HepG2 (cell line): ENCODE measurements around the gene VPS25. TPM values are rescaled to one million over a fixed set of nuclear protein-coding genes. Genes with fewer than 3 reads are reported as not detected.

Source experiments
- ARNTL ChIP-seq: sonication (generic); formaldehyde crosslinking; IDR thresholded peaks from 2 replicates; pipeline ENCODE4 v1.4.0; 2020; ENCODE audit warnings: mild to moderate bottlenecking, missing genetic modification reagents
- ATF7-NPFF ChIP-seq: sonication (generic); formaldehyde crosslinking; IDR thresholded peaks from 2 replicates; pipeline ENCODE4 v1.8.1; 2023; ENCODE audit warnings: mild to moderate bottlenecking, low read depth, missing genetic modification reagents, moderate library complexity
- KDM2A ChIP-seq: sonication (generic); formaldehyde crosslinking; IDR thresholded peaks from 2 replicates; pipeline ENCODE4 v1.4.0; 2020; ENCODE audit warnings: low read depth, missing genetic modification reagents, borderline replicate concordance
- MXI1 ChIP-seq: IDR thresholded peaks from 3 replicates; pipeline ENCODE4 v1.6.1; 2012; ENCODE audit warnings: low read depth, low read length, inconsistent platforms, borderline replicate concordance
- NKX3-1 ChIP-seq: sonication (generic); formaldehyde crosslinking; IDR thresholded peaks from 2 replicates; pipeline ENCODE4 v1.5.0; 2020; ENCODE audit warnings: missing genetic modification reagents
- NONO ChIP-seq, 2 experiments: fragments of 450-650 bp in 1 of 2; sonication (generic) in 1 of 2; formaldehyde crosslinking in 1 of 2; IDR thresholded peaks in 1 of 2; conservative IDR thresholded peaks in 1 of 2; 2 replicates each; pipeline versions ENCODE4 v1.6.1 to v1.8.0; 2017 to 2022; ENCODE audit warnings: mild to moderate bottlenecking in 1 of 2, missing genetic modification reagents in 1 of 2, moderate library complexity in 1 of 2
- NPAS2 ChIP-seq: sonication (generic); formaldehyde crosslinking; IDR thresholded peaks from 2 replicates; pipeline ENCODE4 v1.8.0; 2022; ENCODE audit warnings: mild to moderate bottlenecking, missing genetic modification reagents, borderline replicate concordance
- PAX8 ChIP-seq: sonication (generic); formaldehyde crosslinking; IDR thresholded peaks from 2 replicates; pipeline ENCODE4 v1.8.0; 2022; ENCODE audit warnings: mild to moderate bottlenecking, missing genetic modification reagents, borderline replicate concordance
- RBM22 ChIP-seq: fragments of 200-400 bp; formaldehyde crosslinking; optimal IDR thresholded peaks from 2 replicates; pipeline ENCODE3; 2017; ENCODE audit warnings: mild to moderate bottlenecking, low read length, moderate library complexity
- RORA ChIP-seq: sonication (generic); formaldehyde crosslinking; IDR thresholded peaks from 2 replicates; pipeline ENCODE4 v1.5.0; 2020; ENCODE audit warnings: mild to moderate bottlenecking, missing genetic modification reagents, moderate library complexity
- TGIF2 ChIP-seq: IDR thresholded peaks from 2 replicates; pipeline ENCODE4 v1.6.1; 2016; ENCODE audit warnings: control low read depth, missing compliant biosample characterization
- YY1 ChIP-seq: IDR thresholded peaks from 2 replicates; pipeline ENCODE4 v1.6.1; 2011; ENCODE audit warnings: low read length, low read depth, moderate library complexity, mild to moderate bottlenecking; ENCODE audit not compliant: insufficient read depth, insufficient replicate concordance
- ZFP36L1 ChIP-seq: sonication (generic); formaldehyde crosslinking; IDR thresholded peaks from 2 replicates; pipeline ENCODE4 v1.8.0; 2022; ENCODE audit warnings: mild to moderate bottlenecking, missing genetic modification reagents, moderate library complexity
- ZFP62 ChIP-seq: sonication (generic); formaldehyde crosslinking; IDR thresholded peaks from 2 replicates; pipeline ENCODE4 v1.4.0; 2020; ENCODE audit warnings: missing genetic modification reagents
- ZNF343 ChIP-seq: sonication (generic); formaldehyde crosslinking; IDR thresholded peaks from 2 replicates; pipeline ENCODE4 v1.4.0; 2020; ENCODE audit warnings: mild to moderate bottlenecking, missing genetic modification reagents
- ZNF589 ChIP-seq: sonication (generic); formaldehyde crosslinking; conservative IDR thresholded peaks from 2 replicates; pipeline ENCODE4 v1.8.0; 2022; ENCODE audit warnings: mild to moderate bottlenecking, moderate library complexity, missing genetic modification reagents
- polyA plus RNA-seq, 8 experiments: library from polyadenylated mRNA; depleted of rRNA in 3 of 8; stranded (reverse) in 7 of 8; unstranded in 1 of 8; fragments of >200 nt; fragmentation: Illumina TruSeq in 4 of 8; extraction: Trizol in 4 of 8; gene quantifications; 2 replicates each; pipeline versions ENCODE4 v1.2.1 to v1.2.3, GENCODE V29; 2011 to 2016; ENCODE audit warnings: low read depth in 4 of 8, missing spikeins in 1 of 8, mixed read lengths in 1 of 8; ENCODE audit not compliant: insufficient read depth in 1 of 8
- total RNA-seq, 5 experiments: library from RNA; depleted of rRNA; stranded (reverse); fragments of >200 nt; fragmentation: Illumina TruSeq; extraction: Trizol; gene quantifications; 2 replicates each; pipeline ENCODE4 v1.2.3, GENCODE V29; 2016; ENCODE audit warnings: low read depth in 1 of 5
- TF ChIP-seq, protein P1 (sequence below): sonication (generic); formaldehyde crosslinking; IDR thresholded peaks from 2 replicates; pipeline ENCODE4 v1.4.0; 2020; ENCODE audit warnings: missing genetic modification reagents
- TF ChIP-seq, protein P2 (sequence below): sonication (generic); formaldehyde crosslinking; conservative IDR thresholded peaks from 2 replicates; pipeline ENCODE4 v1.4.0; 2020; ENCODE audit warnings: mild to moderate bottlenecking, missing genetic modification reagents, moderate library complexity
- TF ChIP-seq, protein P3 (sequence below): sonication (generic); formaldehyde crosslinking; IDR thresholded peaks from 2 replicates; pipeline ENCODE4 v1.5.1; 2020; ENCODE audit warnings: mild to moderate bottlenecking, missing genetic modification reagents, borderline replicate concordance
- TF ChIP-seq, protein P4 (sequence below): sonication (generic); formaldehyde crosslinking; IDR thresholded peaks from 2 replicates; pipeline ENCODE4 v1.4.0; 2020; ENCODE audit warnings: missing genetic modification reagents

Gene VPS25
- total and polyA plus RNA-seq, 2 of the 13 experiments (the other 11 are each of a cell fraction or from before 2014, with no cell fraction given), result 161 to 249 TPM

DNA sequence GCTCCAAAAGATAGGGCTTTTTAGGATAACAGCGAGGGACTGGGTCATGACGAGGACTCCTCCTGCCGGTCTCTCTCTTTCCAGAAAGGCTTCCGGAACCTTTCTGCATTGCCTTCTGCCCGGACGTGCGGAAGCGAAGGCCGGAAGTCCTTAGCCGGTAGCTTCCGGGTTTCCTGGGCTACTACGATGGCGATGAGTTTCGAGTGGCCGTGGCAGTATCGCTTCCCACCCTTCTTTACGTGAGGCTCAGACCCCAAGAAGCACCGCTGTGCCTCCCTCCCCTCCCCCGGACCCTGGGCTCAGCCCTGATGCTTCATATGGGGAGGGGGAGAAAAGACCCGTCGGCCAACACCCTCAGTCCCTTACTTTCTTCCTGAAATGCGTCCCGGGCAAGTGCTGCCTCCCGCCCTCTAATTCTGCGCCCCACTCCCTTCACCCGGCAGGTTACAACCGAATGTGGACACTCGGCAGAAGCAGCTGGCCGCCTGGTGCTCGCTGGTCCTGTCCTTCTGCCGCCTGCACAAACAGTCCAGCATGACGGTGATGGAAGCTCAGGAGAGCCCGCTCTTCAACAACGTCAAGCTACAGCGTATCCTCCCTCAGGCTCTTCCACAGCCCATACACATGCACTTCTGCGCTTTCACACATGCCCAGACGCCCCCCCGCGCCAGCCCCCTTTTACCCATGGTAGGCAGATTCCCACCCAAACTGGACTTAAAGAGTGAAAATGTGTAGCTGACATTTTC is at the start of gene VPS25 (continued):
- TF ChIP-seq ZNF589 (CRISPR knock-in tag) (no peak; the same call in 1 of the 2 replicates), RORA (CRISPR knock-in tag) (no peak), NPAS2 (no peak), TGIF2 (CRISPR knock-in tag) (no peak; the same call in none of the 2 replicates), NKX3-1 (CRISPR knock-in tag) (peak; percentile 94), ATF7-NPFF (CRISPR knock-in tag) (0 out of 2 replicates have a peak, but pooled peaks have one; percentile 61), RBM22 (peak; percentile 96), NONO (IDR thresholded peaks at IDR 0.05) (no peak), NONO (CRISPR knock-in tag; conservative IDR thresholded peaks at IDR 0.05) (peak; percentile 85), KDM2A (CRISPR knock-in tag) (peak; percentile 98), ZFP62 (CRISPR knock-in tag) (no peak), ARNTL (no peak), YY1 (peak; percentile 90), ZNF343 (CRISPR knock-in tag) (peak; percentile 58; the same call in 1 of the 2 replicates), ZFP36L1 (CRISPR knock-in tag) (no peak), PAX8 (no peak; the same call in 1 of the 2 replicates), MXI1 (peak; percentile 84; the same call in 2 of the 3 replicates)
- TF ChIP-seq, protein P1, sequence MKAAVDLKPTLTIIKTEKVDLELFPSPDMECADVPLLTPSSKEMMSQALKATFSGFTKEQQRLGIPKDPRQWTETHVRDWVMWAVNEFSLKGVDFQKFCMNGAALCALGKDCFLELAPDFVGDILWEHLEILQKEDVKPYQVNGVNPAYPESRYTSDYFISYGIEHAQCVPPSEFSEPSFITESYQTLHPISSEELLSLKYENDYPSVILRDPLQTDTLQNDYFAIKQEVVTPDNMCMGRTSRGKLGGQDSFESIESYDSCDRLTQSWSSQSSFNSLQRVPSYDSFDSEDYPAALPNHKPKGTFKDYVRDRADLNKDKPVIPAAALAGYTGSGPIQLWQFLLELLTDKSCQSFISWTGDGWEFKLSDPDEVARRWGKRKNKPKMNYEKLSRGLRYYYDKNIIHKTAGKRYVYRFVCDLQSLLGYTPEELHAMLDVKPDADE (CRISPR knock-in tag), result 0 out of 2 replicates have a peak, but pooled peaks have one; percentile 69
- TF ChIP-seq, protein P2, sequence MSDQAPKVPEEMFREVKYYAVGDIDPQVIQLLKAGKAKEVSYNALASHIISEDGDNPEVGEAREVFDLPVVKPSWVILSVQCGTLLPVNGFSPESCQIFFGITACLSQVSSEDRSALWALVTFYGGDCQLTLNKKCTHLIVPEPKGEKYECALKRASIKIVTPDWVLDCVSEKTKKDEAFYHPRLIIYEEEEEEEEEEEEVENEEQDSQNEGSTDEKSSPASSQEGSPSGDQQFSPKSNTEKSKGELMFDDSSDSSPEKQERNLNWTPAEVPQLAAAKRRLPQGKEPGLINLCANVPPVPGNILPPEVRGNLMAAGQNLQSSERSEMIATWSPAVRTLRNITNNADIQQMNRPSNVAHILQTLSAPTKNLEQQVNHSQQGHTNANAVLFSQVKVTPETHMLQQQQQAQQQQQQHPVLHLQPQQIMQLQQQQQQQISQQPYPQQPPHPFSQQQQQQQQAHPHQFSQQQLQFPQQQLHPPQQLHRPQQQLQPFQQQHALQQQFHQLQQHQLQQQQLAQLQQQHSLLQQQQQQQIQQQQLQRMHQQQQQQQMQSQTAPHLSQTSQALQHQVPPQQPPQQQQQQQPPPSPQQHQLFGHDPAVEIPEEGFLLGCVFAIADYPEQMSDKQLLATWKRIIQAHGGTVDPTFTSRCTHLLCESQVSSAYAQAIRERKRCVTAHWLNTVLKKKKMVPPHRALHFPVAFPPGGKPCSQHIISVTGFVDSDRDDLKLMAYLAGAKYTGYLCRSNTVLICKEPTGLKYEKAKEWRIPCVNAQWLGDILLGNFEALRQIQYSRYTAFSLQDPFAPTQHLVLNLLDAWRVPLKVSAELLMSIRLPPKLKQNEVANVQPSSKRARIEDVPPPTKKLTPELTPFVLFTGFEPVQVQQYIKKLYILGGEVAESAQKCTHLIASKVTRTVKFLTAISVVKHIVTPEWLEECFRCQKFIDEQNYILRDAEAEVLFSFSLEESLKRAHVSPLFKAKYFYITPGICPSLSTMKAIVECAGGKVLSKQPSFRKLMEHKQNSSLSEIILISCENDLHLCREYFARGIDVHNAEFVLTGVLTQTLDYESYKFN (CRISPR knock-in tag), result peak; percentile 51
- TF ChIP-seq, protein P3, sequence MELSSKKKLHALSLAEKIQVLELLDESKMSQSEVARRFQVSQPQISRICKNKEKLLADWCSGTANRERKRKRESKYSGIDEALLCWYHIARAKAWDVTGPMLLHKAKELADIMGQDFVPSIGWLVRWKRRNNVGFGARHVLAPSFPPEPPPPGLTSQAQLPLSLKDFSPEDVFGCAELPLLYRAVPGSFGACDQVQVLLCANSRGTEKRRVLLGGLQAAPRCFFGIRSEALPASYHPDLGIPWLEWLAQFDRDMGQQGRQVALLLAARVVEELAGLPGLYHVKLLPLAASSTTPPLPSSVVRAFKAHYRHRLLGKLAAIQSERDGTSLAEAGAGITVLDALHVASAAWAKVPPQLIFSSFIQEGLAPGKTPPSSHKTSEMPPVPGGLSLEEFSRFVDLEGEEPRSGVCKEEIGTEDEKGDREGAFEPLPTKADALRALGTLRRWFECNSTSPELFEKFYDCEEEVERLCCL (CRISPR knock-in tag), result no peak; the same call in 1 of the 2 replicates
- TF ChIP-seq, protein P4, sequence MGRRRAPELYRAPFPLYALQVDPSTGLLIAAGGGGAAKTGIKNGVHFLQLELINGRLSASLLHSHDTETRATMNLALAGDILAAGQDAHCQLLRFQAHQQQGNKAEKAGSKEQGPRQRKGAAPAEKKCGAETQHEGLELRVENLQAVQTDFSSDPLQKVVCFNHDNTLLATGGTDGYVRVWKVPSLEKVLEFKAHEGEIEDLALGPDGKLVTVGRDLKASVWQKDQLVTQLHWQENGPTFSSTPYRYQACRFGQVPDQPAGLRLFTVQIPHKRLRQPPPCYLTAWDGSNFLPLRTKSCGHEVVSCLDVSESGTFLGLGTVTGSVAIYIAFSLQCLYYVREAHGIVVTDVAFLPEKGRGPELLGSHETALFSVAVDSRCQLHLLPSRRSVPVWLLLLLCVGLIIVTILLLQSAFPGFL (CRISPR knock-in tag), result no peak
